ENCODE results near the gene PDZRN3. TPM values are rescaled to one million over a fixed set of nuclear protein-coding genes. Genes with fewer than 3 reads are reported as not detected.

PDZRN3 gene
- total and polyA plus RNA-seq, 11 donors: 30.2 to 163 (median 76.7) TPM

- peaks cover 0 to 74% (median 27%) of the 10 kb centered on the region in 9 donors for H3K36me3 ChIP-seq
- intact Hi-C loops (cut with DNase I): no loop called here
- H3K9me3 ChIP-seq: peaks cover 0 to 4% (median 0%) of the 10 kb centered on the region in 12 donors
- H3K4me1 ChIP-seq: no peaks in the 10 kb centered on the region
- no peak overlapping the region for H3K27ac ChIP-seq
- H3K4me3 ChIP-seq: no peak overlapping the region
- ATAC-seq (peak in 1 of 4 donors; percentile 17), DNase-seq (no peak)
- 90 to 91% (median 91%) methylated on average over 47 to 66 of the region's 66 CpGs for WGBS, 4 donors
- TF ChIP-seq POLR2A (IDR thresholded peaks at IDR 0.05): no peak
- TF ChIP-seq, protein P1, sequence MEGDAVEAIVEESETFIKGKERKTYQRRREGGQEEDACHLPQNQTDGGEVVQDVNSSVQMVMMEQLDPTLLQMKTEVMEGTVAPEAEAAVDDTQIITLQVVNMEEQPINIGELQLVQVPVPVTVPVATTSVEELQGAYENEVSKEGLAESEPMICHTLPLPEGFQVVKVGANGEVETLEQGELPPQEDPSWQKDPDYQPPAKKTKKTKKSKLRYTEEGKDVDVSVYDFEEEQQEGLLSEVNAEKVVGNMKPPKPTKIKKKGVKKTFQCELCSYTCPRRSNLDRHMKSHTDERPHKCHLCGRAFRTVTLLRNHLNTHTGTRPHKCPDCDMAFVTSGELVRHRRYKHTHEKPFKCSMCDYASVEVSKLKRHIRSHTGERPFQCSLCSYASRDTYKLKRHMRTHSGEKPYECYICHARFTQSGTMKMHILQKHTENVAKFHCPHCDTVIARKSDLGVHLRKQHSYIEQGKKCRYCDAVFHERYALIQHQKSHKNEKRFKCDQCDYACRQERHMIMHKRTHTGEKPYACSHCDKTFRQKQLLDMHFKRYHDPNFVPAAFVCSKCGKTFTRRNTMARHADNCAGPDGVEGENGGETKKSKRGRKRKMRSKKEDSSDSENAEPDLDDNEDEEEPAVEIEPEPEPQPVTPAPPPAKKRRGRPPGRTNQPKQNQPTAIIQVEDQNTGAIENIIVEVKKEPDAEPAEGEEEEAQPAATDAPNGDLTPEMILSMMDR (IDR thresholded peaks at IDR 0.05): no peak
- H3K27me3 ChIP-seq: no peaks in the 10 kb centered on the region
Observed at GRCh38 chr3:73384091-73384906, 240.4 kb downstream of the PDZRN3 start.

DNA sequence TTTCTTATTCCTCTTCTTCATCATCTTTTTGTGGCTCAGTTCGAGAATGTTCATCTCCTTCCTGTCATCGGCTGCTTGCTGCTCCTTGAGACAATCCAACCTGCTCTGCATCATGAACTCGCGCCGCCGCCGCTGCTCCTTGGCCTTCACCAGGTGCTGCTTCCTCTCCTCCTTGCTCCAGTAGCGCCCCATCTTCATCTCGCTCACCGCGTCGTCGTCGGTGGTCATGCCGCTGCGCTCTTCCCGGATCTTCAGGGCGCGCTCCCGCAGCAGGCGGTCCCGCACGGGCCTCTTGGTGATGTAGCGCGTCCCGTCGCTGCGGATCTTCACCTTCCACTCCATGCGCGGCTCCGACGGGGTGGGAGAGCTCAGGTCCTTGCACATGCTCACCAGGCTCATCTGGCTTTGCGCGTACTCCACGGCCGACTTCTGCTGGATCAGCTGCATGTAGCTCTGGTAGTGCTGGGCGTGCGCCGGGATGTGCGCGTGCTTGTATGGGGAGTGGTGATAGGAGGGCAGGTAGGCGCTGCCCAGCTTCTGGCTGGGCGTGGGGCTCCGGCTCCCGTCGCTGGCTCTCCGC lies 241.2 kb downstream of the PDZRN3 start:
- Histone ChIP-seq H3K27ac (no peak overlapping the region), H3K36me3 (peaks cover 0 to 67% (median 26%) of the 10 kb centered on the region in 9 donors), H3K4me1 (no peaks in the 10 kb centered on the region), H3K9me3 (peaks cover 0 to 4% (median 0%) of the 10 kb centered on the region in 12 donors), H3K27me3 (no peaks in the 10 kb centered on the region), H3K4me3 (no peak overlapping the region)
- TF ChIP-seq, protein P1 (IDR thresholded peaks at IDR 0.05): no peak
- no peak for TF ChIP-seq POLR2A (IDR thresholded peaks at IDR 0.05)
- peak in 2 of 4 donors; percentile 18 to 30 for ATAC-seq
- intact Hi-C loops (cut with DNase I): no loop called here
- DNase-seq: no peak
- WGBS, 4 donors: 83 to 91% (median 86%) methylated on average over 47 of the region's 47 CpGs

DNA sequence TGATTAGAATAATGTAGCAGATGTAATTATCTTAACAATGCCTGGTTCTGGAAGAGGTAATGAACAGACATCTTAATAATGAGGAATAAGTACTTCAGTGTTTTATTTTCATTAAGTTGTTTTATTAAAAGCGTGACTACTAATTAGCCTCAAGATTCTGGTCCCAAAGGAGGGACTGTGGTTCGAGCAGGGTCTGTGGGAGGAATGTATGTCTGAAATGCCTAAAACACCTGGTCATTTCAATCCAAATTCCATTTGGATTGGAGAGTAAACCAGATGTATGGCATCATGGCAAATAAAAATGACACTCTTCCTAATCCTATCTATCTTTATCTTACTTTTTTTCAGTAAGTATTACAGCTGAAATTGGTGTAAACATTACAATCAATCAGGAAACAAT lies 243.2 kb downstream of the PDZRN3 start:
- H3K36me3 ChIP-seq: peaks cover 0 to 48% (median 26%) of the 10 kb centered on the region in 9 donors
- ATAC-seq (no peak), DNase-seq (no peak)
- no peaks in the 10 kb centered on the region for H3K27me3 ChIP-seq
- 76 to 83% (median 79%) methylated on average over 2 of the region's 2 CpGs for WGBS, 4 donors
- TF ChIP-seq POLR2A (IDR thresholded peaks at IDR 0.05): no peak
- TF ChIP-seq, protein P1 (IDR thresholded peaks at IDR 0.05): no peak
- no peak overlapping the region for H3K4me3 ChIP-seq
- no peaks in the 10 kb centered on the region for H3K4me1 ChIP-seq
- peaks cover 0 to 4% (median 0%) of the 10 kb centered on the region in 12 donors for H3K9me3 ChIP-seq
- intact Hi-C loops (cut with DNase I): no loop called here
- H3K27ac ChIP-seq: no peak overlapping the region

All from heart left ventricle (tissue), 16 donors.